Fibroblast of peridontal ligament (primary cell): Measurements from ENCODE around the gene SLC1A1.

Source experiments
- DNase-seq: peaks from one replicate; pipeline ENCODE4 v3.0.0-alpha.2; 2010; ENCODE audit errors: extremely low read depth

Gene SLC1A1

GRCh38 chr9:4489919-4490704 is at the start of gene SLC1A1:
Gene SLC1A1 (plus strand): TSS chr9:4490468. CDS start chr9:4490680, 212 bp downstream.
- DNase-seq: peak; percentile 67

- no peak for DNase-seq
These were observed 47.5 kb upstream of the SLC1A1 start for GRCh38 chr9:4442806-4443205.

- DNase-seq: no peak
These were observed 46.8 kb upstream of the SLC1A1 start for GRCh38 chr9:4443439-4443838.

DNA sequence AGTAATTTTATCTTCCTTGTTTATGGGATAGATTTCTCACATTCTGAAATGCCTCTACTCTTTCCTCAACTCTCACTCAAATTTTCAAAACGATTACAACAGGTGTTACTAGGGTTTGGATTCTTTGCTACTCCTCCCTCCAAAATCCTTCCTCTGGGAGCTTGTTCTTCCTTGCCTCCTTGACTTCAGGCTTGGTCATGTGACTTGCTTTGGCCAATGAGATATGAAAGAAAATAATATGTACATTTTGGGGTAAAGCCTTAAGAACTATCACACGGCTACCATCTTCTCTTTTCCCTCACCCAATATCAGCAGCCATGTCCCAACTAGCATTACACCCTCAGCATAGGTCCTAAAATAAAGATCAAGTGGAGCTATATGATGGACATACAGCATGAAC is 28.8 kb upstream of the SLC1A1 start:
- DNase-seq: no peak

- DNase-seq: peak; percentile 9
These were observed 26.4 kb upstream of the SLC1A1 start for GRCh38 chr9:4463824-4464223.

- peak; percentile 18 for DNase-seq
These were observed 25.3 kb upstream of the SLC1A1 start for GRCh38 chr9:4464911-4465513.

DNA sequence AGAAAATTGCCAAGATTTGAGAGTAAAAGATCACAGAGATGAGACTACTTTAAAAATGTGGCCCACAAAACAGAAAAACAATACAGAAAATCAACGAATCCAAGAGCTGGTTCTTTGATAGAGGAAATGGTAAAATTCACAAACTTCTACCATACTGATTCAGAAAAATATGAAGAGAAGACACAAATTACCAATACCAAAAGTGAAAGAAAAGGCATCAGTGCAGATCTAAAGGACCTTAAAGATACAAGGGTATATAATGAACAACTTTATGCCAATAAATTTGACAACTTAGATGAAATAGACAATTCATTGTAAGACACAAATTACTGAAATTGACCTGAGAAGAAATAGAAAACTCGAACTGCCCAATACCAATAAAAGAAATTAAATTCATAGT is 24.4 kb upstream of the SLC1A1 start:
- DNase-seq: no peak

GRCh38 chr9:4475301-4475700 is 15.0 kb upstream of the SLC1A1 start:
- peak; percentile 18 for DNase-seq

GRCh38 chr9:4486176-4486575 is 4.1 kb upstream of the SLC1A1 start:
- no peak for DNase-seq

DNA sequence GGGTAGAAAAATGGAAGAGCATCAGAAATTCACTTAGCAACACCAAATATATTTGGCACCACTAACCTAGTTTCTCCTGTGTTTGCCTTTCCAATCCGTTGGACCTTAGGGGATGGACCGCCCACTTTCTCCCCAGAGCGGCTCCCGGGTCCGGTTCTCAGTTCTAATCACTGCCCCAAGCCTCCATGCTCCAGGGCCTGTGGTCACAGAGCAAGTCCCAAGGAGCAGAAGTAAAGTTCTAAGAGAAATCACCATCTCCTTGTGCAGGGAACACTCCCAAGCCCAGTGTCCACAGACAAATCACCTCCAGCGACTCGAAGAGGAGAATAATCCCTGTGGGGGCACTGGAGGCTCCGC is 728 bp upstream of the SLC1A1 start:
- peak; percentile 50 for DNase-seq

GRCh38 chr9:4490705-4491625 is 697 bp downstream of the SLC1A1 start:
- DNase-seq: no peak

DNA sequence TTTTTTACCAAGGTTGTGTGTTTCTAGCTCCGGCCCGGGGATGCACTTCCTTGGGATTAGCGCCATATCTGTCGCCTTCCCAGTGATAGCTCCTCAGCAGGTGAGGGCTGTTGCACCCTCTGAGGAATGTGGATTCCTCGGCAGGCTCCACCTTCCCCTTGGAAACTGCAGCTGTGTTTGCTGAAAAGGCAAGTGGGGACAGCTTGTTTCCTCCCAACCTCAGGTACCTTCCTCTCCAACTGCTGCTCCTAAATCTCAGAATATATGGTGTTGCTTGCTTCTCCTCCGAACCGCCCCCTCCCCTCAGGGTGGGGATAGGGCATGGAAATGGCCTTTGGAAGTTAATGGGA is 1.3 kb downstream of the SLC1A1 start:
- no peak for DNase-seq

DNA sequence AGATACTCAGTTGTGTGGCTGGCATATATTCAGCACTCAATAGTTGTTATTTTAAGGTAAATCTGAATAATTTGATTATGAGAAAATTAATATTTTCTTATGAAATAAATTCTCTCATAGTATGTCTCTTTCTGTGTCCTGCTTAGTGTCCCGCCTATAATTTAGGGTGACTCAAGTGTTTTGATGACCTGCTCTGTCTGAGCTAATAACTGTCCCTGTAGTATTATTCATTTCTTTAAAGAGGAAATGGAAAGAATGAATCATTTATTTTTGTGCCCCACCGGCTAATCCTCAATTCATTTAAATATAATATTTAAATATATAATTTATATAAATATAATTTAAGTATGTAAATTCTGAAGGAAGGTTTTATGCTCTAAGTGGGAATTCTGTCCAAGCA is 4.1 kb downstream of the SLC1A1 start:
- DNase-seq: no peak

GRCh38 chr9:4494806-4495205 is 4.5 kb downstream of the SLC1A1 start:
- DNase-seq: no peak

DNA sequence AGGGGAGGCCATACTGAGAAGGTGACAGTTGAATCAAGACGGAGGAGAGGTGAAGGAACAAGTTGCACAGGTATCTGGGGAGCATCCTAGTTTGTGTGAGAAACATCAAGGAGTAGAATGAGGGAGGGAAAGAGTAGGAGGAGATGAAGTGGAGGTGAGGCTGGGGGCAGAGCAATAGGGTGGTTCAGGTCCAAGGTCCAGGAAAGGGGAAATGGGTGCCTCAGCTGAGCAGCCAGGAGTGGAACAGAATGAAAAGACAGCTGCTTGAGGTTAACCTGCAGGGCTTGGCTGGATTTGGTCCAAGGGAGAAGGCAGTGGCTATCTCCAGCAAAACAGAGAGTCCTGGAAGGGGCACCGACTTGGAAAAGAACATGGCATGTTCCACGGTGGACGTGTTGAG is 5.3 kb downstream of the SLC1A1 start:
- DNase-seq: no peak

DNA sequence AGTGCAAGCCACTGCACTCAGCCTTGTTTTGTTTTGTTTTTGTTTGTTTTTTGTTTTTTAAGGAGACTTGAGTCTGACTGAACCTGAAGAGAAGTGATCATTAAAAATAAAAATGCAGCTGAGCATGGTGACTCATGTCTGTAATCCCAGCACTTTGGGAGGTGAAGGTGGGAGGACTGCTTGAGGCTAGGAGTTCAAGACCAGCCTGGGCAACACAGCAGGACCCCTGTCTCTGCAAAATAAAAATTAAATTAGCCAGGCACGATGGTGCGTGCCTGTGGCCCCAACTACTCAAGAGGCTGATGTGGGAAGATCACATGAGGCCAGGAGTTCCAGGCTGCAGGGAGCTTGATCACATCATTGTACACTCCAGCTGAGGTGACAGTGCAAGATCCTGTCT is 6.2 kb downstream of the SLC1A1 start:
- no peak for DNase-seq

GRCh38 chr9:4497395-4497794 is 7.1 kb downstream of the SLC1A1 start:
- DNase-seq: no peak

DNA sequence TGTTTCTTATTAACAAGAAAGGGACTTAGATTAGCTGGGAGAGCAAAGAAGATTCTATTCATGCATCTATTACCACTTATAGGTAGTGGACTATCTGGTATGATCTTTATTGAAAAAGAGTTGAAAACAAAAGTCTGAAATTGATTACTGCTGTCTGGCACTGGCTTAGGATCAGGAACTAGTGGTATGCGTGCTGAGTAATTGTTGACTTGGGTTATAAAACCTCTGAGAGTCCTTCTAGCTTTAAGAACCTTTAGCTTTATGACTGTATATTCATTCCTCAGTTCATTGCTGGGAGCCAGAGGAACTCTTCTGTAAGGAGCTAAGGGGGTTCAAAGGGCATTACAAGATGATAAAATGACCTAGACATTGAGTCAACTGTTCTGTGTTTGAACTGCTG is 7.6 kb downstream of the SLC1A1 start:
- DNase-seq: peak; percentile 90

- no peak for DNase-seq
These were observed 9.6 kb downstream of the SLC1A1 start for GRCh38 chr9:4499917-4500316.

- no peak for DNase-seq
These were observed 10.9 kb downstream of the SLC1A1 start for GRCh38 chr9:4501147-4501507.

DNA sequence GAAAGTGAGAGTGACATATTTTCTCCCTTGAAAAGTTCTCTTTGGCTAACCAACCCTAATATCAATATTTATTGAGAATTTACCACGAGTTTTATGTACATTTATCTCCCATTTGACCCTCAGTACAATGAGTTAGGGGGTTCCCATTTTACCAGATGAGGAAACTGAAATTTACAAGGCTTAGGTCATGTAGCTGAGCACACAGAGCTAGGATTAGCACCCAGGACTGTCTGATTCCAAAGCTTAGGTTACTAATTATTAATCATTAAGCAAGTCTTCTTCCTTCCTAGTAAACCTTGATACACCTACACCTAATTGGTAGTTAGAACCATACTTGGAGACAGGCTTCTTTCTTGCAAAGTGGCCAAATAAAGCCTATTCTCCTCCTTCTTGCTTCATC is 12.2 kb downstream of the SLC1A1 start:
- DNase-seq: no peak

DNA sequence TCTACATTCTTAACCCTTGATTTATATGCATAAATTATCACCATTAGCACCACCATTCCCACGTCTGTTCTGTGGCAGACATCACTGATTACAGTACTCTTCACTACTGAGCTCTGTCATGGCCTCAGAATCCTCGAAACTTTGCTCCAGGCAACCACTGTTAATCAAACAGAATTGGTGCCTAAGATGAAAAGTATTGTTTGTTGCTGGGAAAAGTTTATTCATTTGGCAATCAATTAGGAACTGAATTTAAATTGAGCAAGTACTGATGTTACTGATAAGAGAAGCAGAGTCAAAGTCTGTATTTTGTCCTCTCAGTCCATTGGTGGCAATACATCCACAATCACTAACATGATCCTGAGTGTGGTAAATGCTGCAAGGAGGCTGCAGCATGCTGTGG is 12.8 kb downstream of the SLC1A1 start:
- DNase-seq: no peak

- DNase-seq: no peak
These were observed 14.0 kb downstream of the SLC1A1 start for GRCh38 chr9:4504250-4504649.
